Endothelial cell (in vitro differentiated cells): Measurements from ENCODE around the gene MRPL4. TPM values are rescaled to one million over a fixed set of nuclear protein-coding genes. Genes with fewer than 3 reads are reported as not detected.

Experiments used
- DNase-seq: peaks from one replicate; pipeline ENCODE4 v3.0.0; 2021; ENCODE audit warnings: low spot score
- H3K27ac Mint-ChIP-seq: one replicate; pipeline ENCODE4 v1.8.0; 2021; ENCODE audit warnings: mixed read lengths, inconsistent platforms; ENCODE audit not compliant: unreplicated experiment
- H3K27me3 Mint-ChIP-seq: one replicate; pipeline ENCODE4 v1.8.0; 2021; ENCODE audit warnings: mild to moderate bottlenecking, moderate library complexity, mixed read lengths, inconsistent platforms; ENCODE audit not compliant: unreplicated experiment
- H3K36me3 Mint-ChIP-seq: one replicate; pipeline ENCODE4 v1.8.0; 2021; ENCODE audit warnings: mild to moderate bottlenecking, low read depth, mixed read lengths, inconsistent platforms; ENCODE audit not compliant: unreplicated experiment
- H3K4me1 Mint-ChIP-seq: one replicate; pipeline ENCODE4 v1.8.0; 2021; ENCODE audit warnings: mild to moderate bottlenecking, mixed read lengths, inconsistent platforms; ENCODE audit not compliant: unreplicated experiment
- H3K4me3 Mint-ChIP-seq: one replicate; pipeline ENCODE4 v1.8.0; 2021; ENCODE audit warnings: mild to moderate bottlenecking, mixed read lengths, inconsistent platforms; ENCODE audit not compliant: unreplicated experiment
- H3K9me3 Mint-ChIP-seq: one replicate; pipeline ENCODE4 v1.8.0; 2021; ENCODE audit warnings: mixed read lengths, inconsistent platforms; ENCODE audit not compliant: unreplicated experiment
- microRNA-seq: library from miRNA; unstranded; fragments of <30 nt; microRNA quantifications from one replicate; pipeline ENCODE4, GENCODE V29; 2020; ENCODE audit not compliant: unreplicated experiment
- total RNA-seq: library from RNA; stranded (reverse); fragmentation: NEBNext Ultra II Directional; extraction: Animal tissue kit (Norgen Biotek cat#: 25700); gene quantifications from one replicate; pipeline ENCODE4 v1.2.1, GENCODE V29; 2021; ENCODE audit not compliant: unreplicated experiment
- TF ChIP-seq, protein P1 (sequence below): fragments of 200-600 bp; sonication (generic); IDR thresholded peaks from one replicate; pipeline ENCODE4 v1.5.0; 2021; ENCODE audit warnings: antibody characterized with exemption; ENCODE audit not compliant: unreplicated experiment

The MRPL4 gene
- total RNA-seq, 1 donor from 2014 or later, result 51.3 TPM

DNA sequence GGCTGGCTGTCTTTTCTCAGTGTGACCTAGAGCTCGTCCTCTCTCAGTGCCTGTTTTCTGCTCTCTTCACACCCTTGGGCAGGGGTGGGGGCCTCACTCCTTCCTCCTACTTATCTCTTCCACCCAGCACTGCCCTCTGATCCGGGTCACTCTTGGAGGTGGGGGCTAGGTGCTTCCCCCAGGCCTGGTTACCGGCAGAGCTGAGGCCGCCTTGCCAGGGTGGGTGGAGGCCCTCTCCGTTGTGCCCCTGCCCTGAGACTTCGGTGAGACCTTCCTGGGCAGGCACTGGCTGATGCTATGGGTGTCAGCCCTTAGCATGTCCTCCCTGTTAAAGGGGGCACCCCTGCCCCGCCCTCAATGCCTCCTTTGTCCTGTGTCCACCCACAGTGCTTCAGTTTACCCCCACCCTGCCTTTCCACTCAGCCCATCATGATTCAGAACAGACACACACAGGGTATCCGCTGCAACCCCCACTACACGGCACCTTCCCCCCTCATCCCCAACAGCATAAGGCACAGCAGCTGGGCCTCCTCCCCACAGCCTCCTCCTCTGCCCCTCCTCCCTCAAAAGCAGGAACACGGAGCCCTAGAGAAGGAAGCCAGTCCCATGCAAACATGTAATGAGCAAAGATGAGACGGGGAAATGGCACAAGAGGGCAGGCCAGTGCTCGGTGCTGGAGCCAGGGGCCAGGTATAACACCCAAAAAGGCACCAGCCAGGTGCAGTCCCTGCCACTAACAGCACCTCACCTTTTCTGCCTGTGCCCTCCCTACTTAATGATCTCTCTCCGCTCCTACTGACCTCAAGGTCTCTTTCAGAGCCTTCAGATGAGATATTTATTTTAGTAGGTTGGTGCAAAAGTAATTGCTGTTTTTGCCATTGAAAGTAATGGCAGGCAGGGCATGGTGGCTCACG lies 47.8 kb downstream of the MRPL4 start:
- peaks cover 8% of the 10 kb centered on the region for H3K36me3 Mint-ChIP-seq
- no peaks in the 10 kb centered on the region for H3K9me3 Mint-ChIP-seq
- H3K27me3 Mint-ChIP-seq, result peaks cover 15% of the 10 kb centered on the region
- no peak overlapping the region for H3K4me3 Mint-ChIP-seq
- TF ChIP-seq, protein P1, sequence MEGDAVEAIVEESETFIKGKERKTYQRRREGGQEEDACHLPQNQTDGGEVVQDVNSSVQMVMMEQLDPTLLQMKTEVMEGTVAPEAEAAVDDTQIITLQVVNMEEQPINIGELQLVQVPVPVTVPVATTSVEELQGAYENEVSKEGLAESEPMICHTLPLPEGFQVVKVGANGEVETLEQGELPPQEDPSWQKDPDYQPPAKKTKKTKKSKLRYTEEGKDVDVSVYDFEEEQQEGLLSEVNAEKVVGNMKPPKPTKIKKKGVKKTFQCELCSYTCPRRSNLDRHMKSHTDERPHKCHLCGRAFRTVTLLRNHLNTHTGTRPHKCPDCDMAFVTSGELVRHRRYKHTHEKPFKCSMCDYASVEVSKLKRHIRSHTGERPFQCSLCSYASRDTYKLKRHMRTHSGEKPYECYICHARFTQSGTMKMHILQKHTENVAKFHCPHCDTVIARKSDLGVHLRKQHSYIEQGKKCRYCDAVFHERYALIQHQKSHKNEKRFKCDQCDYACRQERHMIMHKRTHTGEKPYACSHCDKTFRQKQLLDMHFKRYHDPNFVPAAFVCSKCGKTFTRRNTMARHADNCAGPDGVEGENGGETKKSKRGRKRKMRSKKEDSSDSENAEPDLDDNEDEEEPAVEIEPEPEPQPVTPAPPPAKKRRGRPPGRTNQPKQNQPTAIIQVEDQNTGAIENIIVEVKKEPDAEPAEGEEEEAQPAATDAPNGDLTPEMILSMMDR, result no peak
- no peak for DNase-seq
- no peak overlapping the region for H3K27ac Mint-ChIP-seq
- peaks cover 4% of the 10 kb centered on the region for H3K4me1 Mint-ChIP-seq

DNA sequence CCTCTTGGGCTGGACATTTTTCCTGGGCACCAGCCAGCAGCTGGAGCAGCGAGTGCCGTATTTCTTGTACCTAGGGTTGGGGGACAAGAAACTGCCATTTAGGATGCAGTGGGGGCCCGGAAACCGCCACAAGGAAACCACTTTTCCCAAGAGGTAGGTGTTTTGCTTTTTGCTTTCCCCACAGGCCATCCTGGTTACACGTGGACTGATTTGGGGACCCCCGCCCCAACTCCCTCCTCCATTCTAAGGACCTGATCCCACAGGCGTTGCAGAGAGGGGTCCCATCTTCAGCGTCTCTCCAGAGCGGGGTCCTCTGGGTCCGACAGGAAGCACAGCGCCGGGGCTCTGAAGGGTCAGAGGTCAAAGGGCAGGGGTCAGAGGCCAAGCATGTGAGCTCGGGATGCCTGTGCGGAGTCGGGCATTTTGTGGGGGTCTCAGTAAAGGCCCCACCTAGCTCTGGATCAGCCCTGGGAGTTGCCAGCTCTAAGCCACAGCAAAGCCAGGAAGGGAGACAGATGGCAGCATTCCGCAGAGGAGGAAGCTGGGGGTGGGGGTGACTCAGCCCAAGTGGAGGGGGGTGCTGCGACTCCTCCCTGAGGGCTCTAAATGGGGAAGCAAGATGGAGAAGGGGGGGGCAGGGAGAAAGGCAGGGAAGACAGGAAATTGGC lies 53.3 kb downstream of the MRPL4 start:
- no peak for DNase-seq
- H3K27ac Mint-ChIP-seq, result no peak overlapping the region
- no peaks in the 10 kb centered on the region for H3K4me1 Mint-ChIP-seq
- TF ChIP-seq, protein P1, result no peak
- H3K36me3 Mint-ChIP-seq, result peaks cover 8% of the 10 kb centered on the region
- no peak overlapping the region for H3K4me3 Mint-ChIP-seq
- H3K9me3 Mint-ChIP-seq, result no peaks in the 10 kb centered on the region
- H3K27me3 Mint-ChIP-seq, result peaks cover 5% of the 10 kb centered on the region

DNA sequence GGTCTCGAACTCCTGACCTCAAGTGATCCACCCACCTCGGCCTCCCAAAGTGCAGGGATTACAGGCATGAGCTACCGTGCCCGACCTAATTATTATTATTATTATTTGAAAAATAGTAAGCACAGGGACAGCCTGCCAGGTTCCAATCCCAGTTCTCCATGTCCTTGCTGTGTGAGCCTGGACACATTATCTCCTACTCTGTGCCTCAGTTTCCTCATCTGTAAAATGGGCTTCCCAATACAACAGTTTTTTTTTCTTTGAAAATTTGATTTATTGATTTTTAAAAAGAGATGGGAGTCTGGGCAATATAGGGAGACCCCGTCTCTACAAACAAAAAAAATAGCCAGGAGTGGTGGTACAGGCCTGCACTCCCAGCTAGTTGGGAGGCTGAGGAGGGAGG lies 54.3 kb downstream of the MRPL4 start:
- Mint-ChIP-seq H3K27me3 (peaks cover 4% of the 10 kb centered on the region), H3K36me3 (peaks cover 8% of the 10 kb centered on the region), H3K4me3 (no peak overlapping the region), H3K4me1 (no peaks in the 10 kb centered on the region), H3K27ac (no peak overlapping the region), H3K9me3 (no peaks in the 10 kb centered on the region)
- no peak for DNase-seq
- TF ChIP-seq, protein P1, result no peak

DNA sequence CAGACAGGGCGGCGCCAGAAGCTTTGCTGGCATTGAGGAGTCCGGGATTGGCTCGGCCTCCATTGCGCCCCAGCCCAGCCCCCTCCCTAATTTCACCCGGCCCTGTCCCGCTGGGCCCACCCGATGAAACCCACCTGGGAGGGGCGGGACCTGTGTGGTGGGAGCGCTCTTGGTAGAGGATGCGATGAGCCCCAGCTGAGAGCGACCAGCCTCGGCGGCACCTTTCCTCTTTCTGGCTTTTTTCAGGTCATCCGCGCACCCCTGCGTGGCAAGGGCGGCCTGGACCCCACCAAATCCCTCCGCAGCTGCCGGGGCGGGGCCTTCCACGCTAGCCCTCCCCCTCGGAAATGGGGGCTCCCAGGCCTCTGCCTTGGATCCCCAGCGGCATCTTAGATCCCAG lies 57.4 kb downstream of the MRPL4 start, which contains the start of gene ZGLP1:
TSS of gene ZGLP1 (minus strand) at position 393 of the 400 bp plus-strand sequence.
- TF ChIP-seq, protein P1, result no peak
- Mint-ChIP-seq H3K36me3 (peaks cover 4% of the 10 kb centered on the region), H3K4me3 (peak within 1 kb of the TSS; percentile 11), H3K27ac (no peak within 1 kb of the TSS), H3K9me3 (no peaks in the 10 kb centered on the region), H3K27me3 (peaks cover 2% of the 10 kb centered on the region), H3K4me1 (no peaks in the 10 kb centered on the region)
- no peak for DNase-seq

Small RNA genes lying within 50 kb of the gene (microRNA-seq; reads per million reads assigned to microRNA genes)
- not detected for gene MIR4322

Other genes starting within 250 kb of the MRPL4 start
- gene COL5A3, start 241.7 kb upstream of the MRPL4 start, total RNA-seq, result 0.05 TPM
- gene RDH8, start 238.7 kb upstream of the MRPL4 start, total RNA-seq, result not detected
- 9.2 TPM for gene SHFL, start 165.9 kb upstream of the MRPL4 start, total RNA-seq
- gene ANGPTL6, start 149.5 kb upstream of the MRPL4 start, total RNA-seq, result 0.36 TPM
- gene PPAN, start 145.9 kb upstream of the MRPL4 start, total RNA-seq, result 39.6 TPM
- 16.3 TPM for gene P2RY11, start 140.5 kb upstream of the MRPL4 start, total RNA-seq
- gene EIF3G, start 132.3 kb upstream of the MRPL4 start, total RNA-seq, result 286 TPM
- 119 TPM for gene DNMT1, start 57.3 kb upstream of the MRPL4 start, total RNA-seq
- 9.3 TPM for gene S1PR2, start 20.9 kb upstream of the MRPL4 start, total RNA-seq
- 7.2 TPM for gene ICAM1, start 18.9 kb downstream of the MRPL4 start, total RNA-seq
- 0.36 TPM for gene ICAM4, start 34.7 kb downstream of the MRPL4 start, total RNA-seq
- not detected for gene ICAM5, start 37.7 kb downstream of the MRPL4 start, total RNA-seq
- 8.2 TPM for gene ZGLP1, start 57.6 kb downstream of the MRPL4 start, total RNA-seq
- 18.9 TPM for gene FDX2, start 63.8 kb downstream of the MRPL4 start, total RNA-seq
- gene RAVER1, start 81.3 kb downstream of the MRPL4 start, total RNA-seq, result 46.1 TPM
- gene ICAM3, start 87.4 kb downstream of the MRPL4 start, total RNA-seq, result 24.9 TPM
- gene TYK2, start 128.4 kb downstream of the MRPL4 start, total RNA-seq, result 143 TPM
- 386 TPM for gene CDC37, start 151.3 kb downstream of the MRPL4 start, total RNA-seq
- gene PDE4A, start 168.3 kb downstream of the MRPL4 start, total RNA-seq, result 0.46 TPM